Measurements from ENCODE around the gene RNF213.

- TF ChIP-seq CTCF (IDR thresholded peaks at IDR 0.05) (no peak), POLR2A (IDR thresholded peaks at IDR 0.05) (no peak)
Measured at GRCh38 chr17:80312621-80313135, 52.0 kb downstream of the RNF213 start.
